ENCODE results near the gene THAP12.

- TF ChIP-seq, protein P1, sequence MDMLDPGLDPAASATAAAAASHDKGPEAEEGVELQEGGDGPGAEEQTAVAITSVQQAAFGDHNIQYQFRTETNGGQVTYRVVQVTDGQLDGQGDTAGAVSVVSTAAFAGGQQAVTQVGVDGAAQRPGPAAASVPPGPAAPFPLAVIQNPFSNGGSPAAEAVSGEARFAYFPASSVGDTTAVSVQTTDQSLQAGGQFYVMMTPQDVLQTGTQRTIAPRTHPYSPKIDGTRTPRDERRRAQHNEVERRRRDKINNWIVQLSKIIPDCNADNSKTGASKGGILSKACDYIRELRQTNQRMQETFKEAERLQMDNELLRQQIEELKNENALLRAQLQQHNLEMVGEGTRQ (CRISPR knock-in tag; IDR thresholded peaks at IDR 0.05) = no peak
- TF ChIP-seq, protein P2, sequence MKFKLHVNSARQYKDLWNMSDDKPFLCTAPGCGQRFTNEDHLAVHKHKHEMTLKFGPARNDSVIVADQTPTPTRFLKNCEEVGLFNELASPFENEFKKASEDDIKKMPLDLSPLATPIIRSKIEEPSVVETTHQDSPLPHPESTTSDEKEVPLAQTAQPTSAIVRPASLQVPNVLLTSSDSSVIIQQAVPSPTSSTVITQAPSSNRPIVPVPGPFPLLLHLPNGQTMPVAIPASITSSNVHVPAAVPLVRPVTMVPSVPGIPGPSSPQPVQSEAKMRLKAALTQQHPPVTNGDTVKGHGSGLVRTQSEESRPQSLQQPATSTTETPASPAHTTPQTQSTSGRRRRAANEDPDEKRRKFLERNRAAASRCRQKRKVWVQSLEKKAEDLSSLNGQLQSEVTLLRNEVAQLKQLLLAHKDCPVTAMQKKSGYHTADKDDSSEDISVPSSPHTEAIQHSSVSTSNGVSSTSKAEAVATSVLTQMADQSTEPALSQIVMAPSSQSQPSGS (CRISPR knock-in tag; IDR thresholded peaks at IDR 0.05; ENCODE audit: borderline replicate concordance, low read depth) = no peak
These were observed 58.0 kb downstream of the THAP12 start for GRCh38 chr11:76322942-76323341.
